Activated naive CD4-positive, alpha-beta T cell (primary cell): ENCODE results near the gene CNOT11.

Source experiments
- DNase-seq, 4 experiments: peaks; one replicate each; lab custom pipeline; 2025; lab: John Stamatoyannopoulos, UW

Gene CNOT11

GRCh38 chr2:101278925-101279324 lies 26.2 kb downstream of the CNOT11 start:
- no peak for DNase-seq

GRCh38 chr2:101281482-101281881 lies 28.8 kb downstream of the CNOT11 start:
- no peak for DNase-seq

- no peak for DNase-seq
These were observed 30.3 kb downstream of the CNOT11 start for GRCh38 chr2:101282980-101283379.

GRCh38 chr2:101286684-101287083 lies 34.0 kb downstream of the CNOT11 start:
- no peak for DNase-seq

- no peak for DNase-seq
These were observed 34.6 kb downstream of the CNOT11 start for GRCh38 chr2:101287303-101287702.

- DNase-seq, result no peak
These were observed 38.0 kb downstream of the CNOT11 start for GRCh38 chr2:101290711-101291110.

GRCh38 chr2:101291973-101292372 lies 39.3 kb downstream of the CNOT11 start:
- DNase-seq, result no peak

GRCh38 chr2:101293544-101293943 lies 40.9 kb downstream of the CNOT11 start:
- DNase-seq, result no peak

- no peak for DNase-seq
These were observed 42.2 kb downstream of the CNOT11 start for GRCh38 chr2:101294861-101295260.

GRCh38 chr2:101295895-101296294 lies 43.2 kb downstream of the CNOT11 start:
- DNase-seq, result no peak

- DNase-seq, result no peak
These were observed 43.7 kb downstream of the CNOT11 start for GRCh38 chr2:101296371-101296770.

- no peak for DNase-seq
These were observed 44.7 kb downstream of the CNOT11 start for GRCh38 chr2:101297383-101297782.

- DNase-seq, result no peak
These were observed 46.9 kb downstream of the CNOT11 start for GRCh38 chr2:101299604-101300003.

- DNase-seq, result no peak
These were observed 47.5 kb downstream of the CNOT11 start for GRCh38 chr2:101300164-101300563.

GRCh38 chr2:101300836-101301235 lies 48.1 kb downstream of the CNOT11 start:
- DNase-seq, result no peak

GRCh38 chr2:101302016-101302415 lies 49.3 kb downstream of the CNOT11 start:
- DNase-seq, result no peak

- DNase-seq, result no peak
These were observed 51.0 kb downstream of the CNOT11 start for GRCh38 chr2:101303688-101304087.

- no peak for DNase-seq
These were observed 52.3 kb downstream of the CNOT11 start for GRCh38 chr2:101305035-101305434.

GRCh38 chr2:101305492-101306078 lies 52.9 kb downstream of the CNOT11 start:
- DNase-seq, result no peak

- DNase-seq, result no peak
These were observed 53.7 kb downstream of the CNOT11 start for GRCh38 chr2:101306410-101306809.

- no peak for DNase-seq
These were observed 54.8 kb downstream of the CNOT11 start for GRCh38 chr2:101307503-101307902.

GRCh38 chr2:101307950-101308431 lies 55.3 kb downstream of the CNOT11 start:
- DNase-seq, result peak in 1 of 4 experiments; percentile 25

- peak; percentile 80 to 90 (median 88) for DNase-seq
These were observed 55.9 kb downstream of the CNOT11 start, which contains the start of gene RNF149 for GRCh38 chr2:101308432-101309210. Gene RNF149 (minus strand): TSS chr2:101308701. CDS start chr2:101308588, 113 bp downstream.
